GM21825 (cell line): ENCODE measurements around the gene FAM228B.
"Not testable (repeated sequence)": the region's sequence is repeated elsewhere in the genome, so short reads cannot be mapped to it uniquely, and the experiment has no call there.

Experiments used
- ATAC-seq: cut with Tn5 transposase; IDR thresholded peaks from one replicate; pipeline ENCODE4 v1.9.1; 2021; ENCODE audit warnings: mild to moderate bottlenecking, moderate library complexity; ENCODE audit not compliant: unreplicated experiment

The FAM228B gene

GRCh38 chr2:24123195-24123921 is at the start of gene FAM228B, which contains the start of gene PFN4:
Gene FAM228B, plus strand, starts transcription at chr2:24123469. Its CDS starts 893 bp downstream, at chr2:24124362.
Gene PFN4, minus strand, starts transcription at chr2:24123334. Its CDS starts 799 bp downstream, at chr2:24122535.
- peak; percentile 91 for ATAC-seq

GRCh38 chr2:24073816-24074215 is 49.5 kb upstream of the FAM228B start:
- no peak for ATAC-seq

- no peak for ATAC-seq
Measured at GRCh38 chr2:24075259-24075658, 48.0 kb upstream of the FAM228B start.

GRCh38 chr2:24075915-24076848 is 47.1 kb upstream of the FAM228B start, which contains the start of gene SF3B6:
Gene SF3B6, minus strand, starts transcription at chr2:24076326. Its CDS starts 97 bp downstream, at chr2:24076229.
- peak; percentile 91 for ATAC-seq

- peak; percentile 0 for ATAC-seq
Measured at GRCh38 chr2:24076849-24077534, 46.3 kb upstream of the FAM228B start.

GRCh38 chr2:24077535-24077877 is 45.8 kb upstream of the FAM228B start:
- ATAC-seq = no peak

GRCh38 chr2:24077879-24078278 is 45.4 kb upstream of the FAM228B start:
- ATAC-seq = no peak

GRCh38 chr2:24080701-24081100 is 42.6 kb upstream of the FAM228B start:
- no peak for ATAC-seq

GRCh38 chr2:24082787-24083566 is 40.3 kb upstream of the FAM228B start:
- no peak for ATAC-seq

- peak; percentile 78 for ATAC-seq
Measured at GRCh38 chr2:24083567-24084385, 39.5 kb upstream of the FAM228B start.

- ATAC-seq = peak; percentile 69
Measured at GRCh38 chr2:24084386-24085199, 38.7 kb upstream of the FAM228B start, which contains the start of gene TP53I3. Gene TP53I3, minus strand, starts transcription at chr2:24084834. Its CDS starts 508 bp downstream, at chr2:24084326.

- no peak for ATAC-seq
Measured at GRCh38 chr2:24085200-24085489, 38.1 kb upstream of the FAM228B start.

- no peak for ATAC-seq
Measured at GRCh38 chr2:24086241-24086640, 37.0 kb upstream of the FAM228B start.

- no peak for ATAC-seq
Measured at GRCh38 chr2:24087032-24087431, 36.2 kb upstream of the FAM228B start.

GRCh38 chr2:24088821-24089359 is 34.4 kb upstream of the FAM228B start:
- no peak for ATAC-seq

- not testable (repeated sequence) for ATAC-seq
Measured at GRCh38 chr2:24093270-24093669, 30.0 kb upstream of the FAM228B start.

- not testable (repeated sequence) for ATAC-seq
Measured at GRCh38 chr2:24095171-24095677, 28.0 kb upstream of the FAM228B start.

- not testable (repeated sequence) for ATAC-seq
Measured at GRCh38 chr2:24100732-24101131, 22.5 kb upstream of the FAM228B start.
